Fibroblast of skin of right quadriceps (primary cell): ENCODE results near the gene CA12.
"Not testable (repeated sequence)": the region's sequence is repeated elsewhere in the genome, so short reads cannot be mapped to it uniquely, and the experiment has no call there.

Experiments used
- DNase-seq: peaks from one replicate; pipeline ENCODE4 v3.0.0-alpha.2; 2013

The CA12 gene

DNA sequence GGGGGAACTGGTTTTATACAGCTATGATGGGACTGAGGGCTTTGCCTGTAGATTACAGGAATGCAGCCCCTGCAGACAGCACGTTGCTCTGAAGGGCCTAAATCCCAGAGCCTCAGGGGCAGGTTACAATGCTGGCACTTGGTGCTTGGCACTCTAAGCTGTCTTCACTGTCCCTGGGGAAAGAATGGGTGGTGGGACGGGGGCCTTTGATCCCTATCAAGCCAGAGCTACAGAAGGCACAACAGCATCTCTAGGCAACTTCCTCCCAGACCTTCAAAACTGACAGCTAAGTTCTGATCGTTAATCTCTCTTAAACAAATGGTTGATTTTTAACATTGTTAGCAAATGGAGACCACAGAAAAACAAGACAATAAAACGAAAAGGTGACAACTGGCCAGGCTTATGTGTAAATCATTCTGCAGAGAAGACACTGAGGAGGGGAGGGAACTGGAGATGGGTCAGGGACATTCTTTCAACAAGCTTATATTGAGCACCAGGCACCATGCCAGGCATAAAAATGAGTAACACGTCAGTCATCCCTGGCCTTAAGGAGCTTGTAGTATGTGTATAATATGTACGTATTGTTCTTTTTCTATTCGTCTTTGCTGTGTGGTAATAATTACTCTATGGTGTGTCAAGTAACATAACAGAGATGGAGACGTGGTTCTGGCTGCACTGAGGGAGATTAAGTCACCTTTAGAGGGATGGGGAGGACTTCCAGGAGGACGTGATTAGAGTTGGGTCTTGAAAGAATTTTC, 49.1 kb downstream of the CA12 start:
- DNase-seq, result peak; percentile 95

DNA sequence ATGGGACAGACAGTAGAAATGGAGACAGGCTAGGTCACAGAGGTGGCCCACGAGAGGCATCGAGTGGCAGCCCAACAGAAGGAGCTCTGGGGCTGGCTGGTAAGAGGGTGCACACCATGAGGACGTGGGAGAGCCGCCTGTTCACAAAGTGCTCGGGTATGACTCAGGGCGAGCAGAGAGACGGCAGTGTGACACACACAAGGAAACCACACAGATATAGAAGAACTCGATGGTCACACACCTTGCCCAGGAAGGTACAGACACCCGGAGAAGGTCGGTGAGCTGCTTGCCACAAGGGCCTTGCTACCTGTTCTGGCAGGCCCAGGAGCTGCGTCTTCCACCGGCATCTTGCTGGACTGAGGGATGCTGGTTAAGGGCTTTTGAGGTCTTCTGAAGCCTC, 50.2 kb downstream of the CA12 start:
- no peak for DNase-seq

DNA sequence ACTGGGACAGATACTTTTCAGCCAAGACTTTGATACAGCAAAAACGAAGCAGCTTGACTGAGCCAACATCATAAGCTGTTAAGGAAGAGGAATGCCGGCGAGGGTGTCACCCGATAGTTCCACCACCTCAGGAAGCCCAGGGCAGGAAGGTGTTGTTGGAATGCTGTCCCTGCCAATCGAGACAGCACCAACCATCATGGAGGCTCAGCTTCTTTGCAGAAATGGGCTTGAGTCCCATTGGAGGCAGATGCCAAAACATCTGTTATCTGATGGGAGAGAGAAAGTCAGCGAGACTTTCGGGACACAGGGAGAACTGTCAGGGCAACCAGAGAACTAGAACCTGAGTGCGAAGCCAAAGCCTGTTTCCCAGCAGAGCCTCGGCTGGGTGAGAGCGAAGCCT, 50.7 kb downstream of the CA12 start:
- no peak for DNase-seq

DNA sequence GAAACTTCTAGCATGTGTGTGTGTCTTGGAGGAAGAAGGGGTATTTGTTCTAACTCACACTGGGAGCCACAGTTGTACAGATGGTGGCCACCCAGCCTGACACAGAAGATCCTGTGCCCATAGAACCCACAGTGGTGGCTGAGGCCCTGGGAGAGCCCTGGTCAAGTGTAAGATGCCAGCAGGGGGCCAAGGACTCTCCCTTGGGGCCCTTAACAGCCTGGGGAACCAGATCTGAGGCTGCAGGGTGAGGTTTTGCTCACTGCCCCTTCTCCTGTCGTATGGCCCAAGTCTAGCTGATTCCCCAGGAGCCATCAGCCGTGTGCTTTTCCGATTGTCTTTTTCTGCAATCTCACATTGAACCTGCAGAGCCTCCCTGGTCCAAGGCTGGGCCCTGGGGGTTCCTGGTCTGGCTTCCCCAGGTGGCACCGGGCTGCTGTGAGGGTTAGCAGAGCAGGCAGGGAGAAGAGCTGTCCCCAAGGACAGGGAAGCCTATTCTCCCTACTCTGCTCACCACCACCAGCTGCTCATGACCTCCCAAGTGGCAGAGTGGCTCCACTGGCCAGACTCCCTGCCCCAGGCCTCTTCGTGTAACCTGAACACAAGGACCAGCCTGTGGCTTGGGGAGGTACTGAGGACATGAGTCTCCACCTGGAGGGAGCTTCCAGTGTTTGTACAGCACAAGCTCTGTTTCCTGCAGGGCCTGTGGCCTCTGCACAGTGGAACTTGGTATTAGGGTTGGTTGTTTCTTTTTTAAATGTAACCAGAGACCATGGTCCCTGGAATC, 51.9 kb downstream of the CA12 start:
- no peak for DNase-seq

DNA sequence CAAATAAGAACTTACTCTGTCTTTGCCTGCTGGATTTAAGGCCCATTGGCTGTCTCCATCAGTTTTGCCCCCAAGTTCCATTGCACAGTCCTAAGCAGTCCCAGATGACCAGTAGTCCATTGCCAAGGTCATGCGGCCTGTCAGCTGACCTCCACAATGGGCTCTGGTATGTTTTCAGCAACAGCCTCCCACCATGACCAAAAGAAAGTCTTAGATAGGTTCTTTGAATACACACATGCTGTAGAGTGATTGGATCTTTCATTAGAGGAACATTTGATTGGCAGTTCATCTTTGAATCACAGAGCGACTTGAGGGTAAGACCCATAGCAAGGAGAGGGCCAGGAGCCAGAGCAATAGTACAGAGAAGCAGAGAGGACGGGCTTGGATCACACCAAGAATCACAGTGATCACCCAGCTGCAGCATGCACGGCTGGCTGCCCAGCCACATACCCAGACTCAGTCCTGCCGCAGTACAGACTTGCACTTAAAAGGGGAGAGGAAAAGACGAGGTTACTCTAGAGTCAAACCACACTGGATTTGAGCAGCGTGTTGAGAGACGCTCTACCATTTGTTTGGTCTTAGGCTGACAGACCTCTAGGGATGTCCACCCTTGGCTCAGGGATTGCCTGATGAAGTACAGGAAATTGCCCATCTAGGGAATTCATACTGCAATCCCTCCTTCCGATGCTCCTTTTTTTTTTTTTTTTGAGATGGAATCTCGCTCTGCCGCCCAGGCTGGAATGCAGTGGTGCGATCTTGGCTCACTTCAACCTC, 53.8 kb downstream of the CA12 start:
- no peak for DNase-seq

DNA sequence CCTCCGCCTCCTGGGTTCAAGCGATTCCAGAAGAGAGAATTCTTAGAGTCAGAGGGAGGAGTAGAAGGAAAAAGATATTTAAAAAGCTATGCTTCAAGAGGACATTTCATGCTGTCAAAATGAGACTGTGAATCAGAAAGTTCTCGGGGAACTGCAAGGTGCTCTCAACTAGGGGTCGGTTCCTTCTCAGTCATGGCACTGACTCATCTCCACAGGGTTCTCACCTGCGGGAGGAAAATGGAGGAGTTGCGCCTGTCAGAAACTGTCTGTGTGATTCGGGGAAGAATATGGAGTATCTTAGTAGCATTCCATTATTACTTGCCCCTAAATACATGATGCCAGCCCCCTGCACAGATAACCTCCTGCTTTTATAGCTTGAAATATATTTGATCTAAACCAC, 56.9 kb downstream of the CA12 start:
- no peak for DNase-seq

DNA sequence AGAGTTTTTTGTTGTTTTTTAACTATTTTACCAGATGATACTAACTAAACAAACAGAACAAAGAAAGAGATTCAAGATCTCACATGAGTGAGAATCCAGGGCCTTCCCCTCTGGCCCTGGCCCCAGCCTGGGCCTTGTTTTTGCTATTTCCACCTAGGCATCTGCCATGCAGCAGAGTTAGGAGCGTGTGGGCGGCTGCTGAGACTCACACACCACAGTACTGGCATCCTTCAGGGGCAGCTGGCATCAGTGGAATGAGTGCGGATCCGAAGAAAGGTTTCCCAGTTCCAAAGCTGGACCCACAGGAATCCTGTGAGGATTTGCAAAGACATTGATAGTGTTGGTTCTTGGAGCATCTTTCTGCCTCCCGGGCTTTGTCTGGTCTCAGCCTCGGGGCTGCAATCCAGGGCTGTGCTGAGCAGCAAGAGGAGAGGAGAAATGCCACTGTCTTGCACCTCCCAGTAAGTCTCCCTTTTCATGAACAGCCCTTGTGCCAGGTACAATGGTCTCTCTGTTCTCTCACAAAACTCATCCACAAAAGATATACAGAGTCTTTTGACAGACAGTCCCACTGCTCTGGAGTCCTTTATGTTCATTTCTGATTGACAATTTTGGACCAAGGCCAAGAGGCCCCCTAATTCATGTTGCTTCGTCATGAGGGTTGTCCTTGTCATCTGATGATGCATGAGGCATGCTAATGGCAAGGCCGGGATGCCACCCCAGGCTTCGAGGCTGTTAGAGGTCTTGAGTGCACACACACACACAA, 57.7 kb downstream of the CA12 start:
- DNase-seq, result no peak

DNA sequence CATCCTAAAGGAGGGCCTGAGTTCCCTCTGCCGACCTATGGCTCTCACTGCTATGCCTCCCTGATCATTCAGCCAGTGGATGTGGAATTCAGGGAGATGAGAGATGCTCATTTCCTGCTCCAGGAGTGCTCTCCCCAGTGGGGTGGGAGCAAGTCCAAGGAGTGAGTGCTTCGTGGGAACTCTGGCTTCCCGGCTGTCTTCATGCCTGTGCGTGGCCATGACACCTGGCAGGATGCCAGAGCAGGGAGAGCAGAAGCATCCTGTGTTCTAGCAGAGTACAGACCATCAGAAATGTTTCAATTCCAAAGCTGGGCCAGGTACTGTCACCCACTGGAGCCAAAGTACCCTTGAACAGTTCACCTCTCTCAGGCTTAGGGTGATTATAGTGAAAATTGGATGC, 59.1 kb downstream of the CA12 start:
- peak; percentile 47 for DNase-seq

DNA sequence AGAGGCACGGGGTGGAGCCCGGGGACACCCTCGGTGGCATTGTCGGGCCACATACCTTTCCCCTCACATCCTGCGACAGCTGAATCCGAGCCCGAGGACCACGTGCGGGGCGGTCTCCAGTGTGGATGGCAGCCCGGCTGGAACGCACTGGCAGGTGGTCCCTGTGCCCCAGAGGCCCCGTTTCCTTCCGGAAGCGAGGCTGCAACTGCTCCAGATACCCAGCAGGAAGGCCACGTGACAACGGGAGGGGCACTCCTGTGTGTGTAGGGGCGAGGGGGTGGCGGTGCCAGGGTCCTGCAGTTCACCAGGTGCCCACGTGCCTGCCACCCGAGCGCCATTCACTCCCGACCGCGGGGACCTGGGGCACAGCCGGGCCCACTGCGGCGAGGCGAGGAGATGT, 60.2 kb downstream of the CA12 start:
- DNase-seq, result no peak

DNA sequence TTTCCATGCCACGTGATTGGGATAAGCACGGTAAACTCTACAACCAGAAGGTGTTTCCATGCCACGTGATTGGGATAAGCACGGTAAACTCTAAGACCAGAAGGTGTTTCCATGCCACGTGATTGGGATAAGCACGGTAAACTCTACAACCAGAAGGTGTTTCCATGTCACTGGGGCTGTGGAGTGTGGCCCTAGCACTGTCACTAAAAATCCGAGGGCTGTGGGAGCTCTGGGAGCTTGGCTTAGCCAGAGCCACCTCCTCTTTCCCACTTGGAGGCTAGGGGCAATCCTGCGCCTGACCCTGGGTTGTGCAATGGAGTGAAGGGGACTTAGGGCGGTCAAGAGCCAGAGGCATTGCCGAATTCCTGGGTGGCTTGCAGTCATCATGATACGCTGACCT, 60.7 kb downstream of the CA12 start:
- not testable (repeated sequence) for DNase-seq

DNA sequence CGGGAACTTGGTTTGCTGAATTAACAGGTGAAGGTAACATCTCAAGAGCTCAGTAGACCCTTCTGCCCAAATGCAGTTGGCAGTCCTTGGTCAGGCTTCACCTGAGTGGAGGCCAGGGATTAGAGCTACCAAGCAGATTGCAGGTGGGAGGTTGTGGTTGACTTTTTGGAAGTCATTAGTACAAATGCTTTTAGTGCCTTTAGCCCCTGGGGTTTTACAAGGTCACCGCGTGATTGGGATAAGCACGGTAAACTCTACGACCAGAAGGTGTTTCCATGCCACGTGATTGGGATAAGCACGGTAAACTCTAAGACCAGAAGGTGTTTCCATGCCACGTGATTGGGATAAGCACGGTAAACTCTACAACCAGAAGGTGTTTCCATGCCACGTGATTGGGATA, 61.2 kb downstream of the CA12 start:
- not testable (repeated sequence) for DNase-seq

DNA sequence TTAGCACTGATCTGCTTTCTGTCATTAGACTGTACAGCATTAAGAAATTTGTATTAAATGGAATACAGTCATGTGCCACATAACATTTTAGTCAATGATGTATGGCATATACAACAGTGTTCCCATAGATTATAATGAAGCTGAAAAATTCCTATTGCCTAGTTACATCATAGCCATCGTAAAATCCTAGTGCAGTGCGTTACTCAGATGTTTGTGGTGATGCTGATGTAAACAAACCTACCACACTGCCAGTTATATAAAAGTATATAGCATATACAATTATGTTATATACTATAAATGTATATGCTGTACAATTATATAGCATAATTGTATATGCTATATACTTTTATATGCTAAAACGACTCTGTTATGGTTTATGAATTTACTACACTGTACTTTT, 62.6 kb downstream of the CA12 start:
- peak; percentile 52 for DNase-seq

DNA sequence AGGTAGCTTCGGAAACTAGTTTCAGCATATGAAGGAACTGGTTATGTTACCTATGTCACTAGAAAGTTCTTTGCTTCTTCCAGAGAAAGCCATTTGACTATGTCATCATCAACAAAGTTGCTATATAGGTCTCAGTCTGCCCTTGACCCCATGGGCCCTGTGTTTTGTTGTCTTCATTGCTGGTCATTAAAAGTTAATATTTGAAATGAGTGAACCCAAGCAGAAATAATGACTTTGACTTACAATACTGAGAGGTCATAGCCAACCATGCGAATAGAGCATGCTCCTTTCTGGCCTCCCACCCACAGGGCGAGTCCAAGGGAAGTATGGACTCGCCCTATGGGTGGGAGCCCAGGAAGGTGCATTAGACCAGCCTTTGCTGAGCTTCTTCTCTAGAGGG, 63.3 kb downstream of the CA12 start:
- no peak for DNase-seq

DNA sequence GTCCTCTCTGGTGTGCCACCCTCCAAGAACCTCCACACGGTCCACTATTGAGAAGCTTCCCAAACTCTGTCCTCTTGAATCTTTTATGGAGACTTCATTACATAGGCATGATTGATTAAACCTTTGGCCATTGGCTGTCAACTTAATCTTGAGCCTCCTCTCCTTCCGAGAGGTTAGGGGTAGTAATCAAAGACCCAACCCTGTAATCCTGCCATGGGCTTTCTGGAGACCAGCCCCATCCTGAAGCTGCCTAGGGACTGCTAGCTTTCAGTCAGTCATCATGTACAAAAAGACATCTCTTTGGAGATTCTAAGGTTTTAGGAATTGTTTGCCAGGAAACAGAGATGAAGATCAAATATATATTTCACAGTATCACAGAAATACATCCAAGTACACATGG, 67.2 kb downstream of the CA12 start:
- no peak for DNase-seq

DNA sequence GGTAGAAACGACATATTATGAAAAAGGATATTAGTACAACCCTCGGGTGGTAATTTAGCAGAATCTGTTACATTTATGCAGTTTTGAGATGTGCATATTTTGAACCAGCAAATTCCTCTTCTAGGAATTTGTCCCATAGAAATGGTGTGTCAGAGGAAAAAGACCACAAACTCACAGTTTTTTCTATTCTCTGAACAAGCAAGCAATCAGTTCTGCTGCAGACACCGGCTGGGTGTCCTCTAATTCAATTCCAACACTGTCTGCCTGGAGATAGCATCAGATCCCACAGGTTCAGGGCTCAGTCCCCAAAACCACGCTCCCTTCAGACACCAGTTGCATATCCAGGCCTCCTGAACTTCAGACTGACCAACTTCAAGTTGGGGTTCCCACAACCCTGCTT, 67.8 kb downstream of the CA12 start:
- no peak for DNase-seq

DNA sequence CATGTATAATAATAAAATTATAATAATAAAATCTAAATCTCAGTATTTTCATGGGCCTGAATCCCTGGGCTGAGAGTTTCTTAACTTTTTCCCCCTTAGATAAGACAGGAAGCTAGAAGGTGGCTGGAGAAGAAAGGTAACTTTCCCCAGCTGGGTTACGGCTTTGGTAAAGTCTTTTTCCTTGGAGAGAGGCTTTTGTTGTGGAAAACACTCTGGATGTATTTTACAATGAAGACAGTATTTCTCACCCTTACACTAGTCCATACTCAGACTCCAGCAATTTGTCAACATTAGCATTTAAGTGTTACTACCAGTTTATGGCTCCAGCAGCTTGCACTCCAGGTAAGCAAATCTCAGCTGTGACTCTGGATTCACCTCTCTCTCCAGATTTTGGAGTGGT, 69.4 kb downstream of the CA12 start:
- no peak for DNase-seq

DNA sequence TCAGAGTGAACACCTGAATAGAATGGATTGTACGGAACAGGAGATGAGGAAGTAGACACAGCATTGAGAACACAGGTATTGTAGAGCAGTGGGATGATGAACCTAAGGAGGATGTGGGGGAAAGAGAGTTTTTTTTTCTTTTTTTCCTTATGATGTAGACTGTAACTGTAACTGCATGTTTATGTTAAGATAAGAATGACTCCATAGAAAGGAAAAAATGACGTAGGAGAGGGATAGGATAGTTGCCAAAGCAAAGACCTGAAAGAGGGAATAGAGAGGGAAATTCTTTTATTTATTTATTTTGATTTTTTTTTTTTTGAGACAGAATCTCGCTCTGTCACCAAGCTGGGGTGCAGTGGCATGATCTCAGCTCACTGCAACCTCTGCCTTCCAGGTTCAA, 71.0 kb downstream of the CA12 start:
- no peak for DNase-seq

DNA sequence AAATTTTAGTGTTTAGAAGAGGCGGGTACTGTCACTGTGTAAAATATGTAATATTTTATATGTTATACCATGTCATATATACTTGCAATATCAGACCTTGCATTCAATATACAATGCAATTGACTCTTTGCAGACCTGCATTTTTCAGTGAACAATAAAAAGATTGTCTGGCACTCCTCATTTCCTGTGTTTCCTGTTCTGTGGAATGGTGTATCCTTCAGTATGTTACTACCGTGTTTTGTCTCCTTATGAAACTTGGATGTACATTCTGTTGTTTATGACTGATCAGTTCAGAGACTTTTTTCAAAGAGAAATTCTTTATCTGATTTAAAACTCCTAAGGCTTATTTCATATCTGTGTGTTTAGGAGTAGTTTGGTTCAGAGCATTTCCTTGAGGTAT, 72.7 kb downstream of the CA12 start:
- no peak for DNase-seq

DNA sequence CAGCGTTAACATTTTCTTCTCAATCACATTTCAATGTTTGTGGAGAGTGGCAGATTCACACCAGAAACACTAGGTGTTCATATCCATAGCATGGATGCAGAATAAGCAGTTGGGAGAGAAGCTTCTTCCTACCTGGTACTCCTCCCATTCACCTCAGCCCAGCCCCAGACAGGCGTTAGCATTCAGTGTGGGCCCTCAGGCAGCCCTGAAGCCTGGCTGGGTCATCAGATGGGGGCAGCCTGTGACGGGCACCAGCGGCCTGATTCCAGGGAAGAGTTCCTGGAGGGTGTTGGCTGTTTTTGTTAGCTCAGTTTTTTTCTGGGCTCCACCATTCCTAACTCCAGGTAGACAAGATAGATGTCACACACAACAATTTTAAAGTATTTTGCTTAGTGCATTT, 73.2 kb downstream of the CA12 start:
- DNase-seq, result no peak

DNA sequence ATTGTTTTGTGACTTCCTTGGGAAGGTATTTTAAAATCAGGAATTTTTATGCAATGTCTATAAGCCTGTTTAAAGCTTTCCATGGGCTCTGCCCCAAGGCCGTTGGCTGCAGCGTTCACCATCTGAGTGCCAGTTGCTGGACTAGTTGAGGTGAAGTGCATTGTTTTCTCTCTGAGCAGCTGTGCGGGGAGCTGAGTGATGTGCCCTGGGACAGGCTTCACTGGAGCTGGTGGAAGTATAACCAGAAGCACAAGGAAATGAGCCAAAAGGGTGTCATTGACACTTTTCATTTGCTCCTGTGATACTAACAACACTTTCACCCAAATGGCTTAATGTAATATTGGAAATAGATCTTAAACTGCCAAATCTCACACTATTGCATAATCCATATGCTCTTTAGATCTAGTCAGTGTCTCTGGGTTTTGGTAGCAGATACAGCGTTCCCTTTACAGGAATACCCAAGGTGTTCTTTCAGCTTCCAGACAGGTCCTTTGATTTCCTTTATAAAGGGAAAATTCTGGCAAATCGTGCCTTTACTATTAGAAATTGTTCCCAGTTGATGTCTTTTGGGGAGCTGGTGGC, 75.1 kb downstream of the CA12 start:
- DNase-seq, result no peak

DNA sequence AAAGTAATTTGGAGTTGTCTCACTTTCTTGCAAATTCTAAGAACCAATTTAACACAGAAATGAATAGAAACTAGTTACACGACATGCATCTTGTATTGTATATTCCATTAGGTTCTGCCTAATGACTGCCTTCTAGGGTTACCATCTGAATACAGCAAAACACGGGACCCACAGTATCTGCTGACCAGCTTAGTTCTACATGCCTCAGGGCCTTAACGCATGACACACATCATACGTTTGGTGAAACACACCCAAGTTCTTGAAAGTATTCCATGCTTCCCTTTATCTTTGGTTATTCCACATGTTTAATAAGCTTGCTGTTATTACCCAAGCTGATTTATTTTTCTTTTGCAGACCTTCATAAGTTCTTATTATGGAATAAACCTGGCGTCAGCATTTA, 76.4 kb downstream of the CA12 start:
- DNase-seq, result no peak

DNA sequence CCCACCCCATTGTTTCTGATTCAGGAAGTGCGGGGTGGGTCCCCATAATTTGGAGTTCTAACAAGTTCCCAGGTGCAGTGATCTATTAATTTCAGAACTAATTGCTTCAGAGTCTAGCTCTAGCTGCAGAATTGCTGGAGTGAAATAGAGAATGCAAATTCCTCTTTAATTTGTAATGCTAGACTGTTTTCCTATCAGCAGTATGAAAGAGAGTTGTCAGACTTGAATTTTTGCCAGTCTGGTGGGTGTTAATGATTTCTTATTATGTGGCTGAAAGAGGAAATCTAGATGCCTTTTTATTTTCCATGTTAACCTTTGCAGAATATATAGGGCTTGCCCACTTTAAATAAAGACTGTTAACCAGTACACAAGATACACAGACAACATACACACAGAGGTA, 80.6 kb downstream of the CA12 start:
- DNase-seq, result peak; percentile 20
